NCI-H748 (cell line): ENCODE measurements around the gene C1QTNF1.

Experiments used
- DNase-seq: peaks from one replicate; lab custom pipeline; 2025; ENCODE audit not compliant: unreplicated experiment; lab: John Stamatoyannopoulos, UW

The C1QTNF1 gene

DNA sequence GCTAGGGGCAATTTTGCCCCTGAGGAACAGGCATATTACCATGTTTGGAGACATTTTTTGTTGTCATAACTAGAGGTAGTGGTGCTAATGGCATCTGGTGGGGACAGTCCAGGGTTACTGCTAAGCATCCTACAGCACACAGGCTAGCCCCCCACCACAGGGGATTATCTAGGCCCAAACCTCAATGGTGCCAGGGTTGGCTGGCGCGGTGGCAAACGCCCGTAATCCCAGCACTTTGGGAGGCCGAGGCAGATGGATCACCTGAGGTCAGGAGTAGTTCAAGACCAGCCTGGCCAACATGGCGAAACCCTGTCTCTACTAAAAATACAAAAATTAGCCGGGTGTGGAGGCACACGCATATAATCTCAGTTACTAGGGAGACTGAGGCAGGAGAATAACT is 15.2 kb downstream of the C1QTNF1 start:
- DNase-seq: no peak

GRCh38 chr17:79039886-79040285 is 15.9 kb downstream of the C1QTNF1 start:
- DNase-seq: no peak

GRCh38 chr17:79041041-79041570 is 17.1 kb downstream of the C1QTNF1 start:
- no peak for DNase-seq

GRCh38 chr17:79041723-79042420 is 17.9 kb downstream of the C1QTNF1 start:
- no peak for DNase-seq

GRCh38 chr17:79042421-79043190 is 18.6 kb downstream of the C1QTNF1 start:
- peak; percentile 63 for DNase-seq

DNA sequence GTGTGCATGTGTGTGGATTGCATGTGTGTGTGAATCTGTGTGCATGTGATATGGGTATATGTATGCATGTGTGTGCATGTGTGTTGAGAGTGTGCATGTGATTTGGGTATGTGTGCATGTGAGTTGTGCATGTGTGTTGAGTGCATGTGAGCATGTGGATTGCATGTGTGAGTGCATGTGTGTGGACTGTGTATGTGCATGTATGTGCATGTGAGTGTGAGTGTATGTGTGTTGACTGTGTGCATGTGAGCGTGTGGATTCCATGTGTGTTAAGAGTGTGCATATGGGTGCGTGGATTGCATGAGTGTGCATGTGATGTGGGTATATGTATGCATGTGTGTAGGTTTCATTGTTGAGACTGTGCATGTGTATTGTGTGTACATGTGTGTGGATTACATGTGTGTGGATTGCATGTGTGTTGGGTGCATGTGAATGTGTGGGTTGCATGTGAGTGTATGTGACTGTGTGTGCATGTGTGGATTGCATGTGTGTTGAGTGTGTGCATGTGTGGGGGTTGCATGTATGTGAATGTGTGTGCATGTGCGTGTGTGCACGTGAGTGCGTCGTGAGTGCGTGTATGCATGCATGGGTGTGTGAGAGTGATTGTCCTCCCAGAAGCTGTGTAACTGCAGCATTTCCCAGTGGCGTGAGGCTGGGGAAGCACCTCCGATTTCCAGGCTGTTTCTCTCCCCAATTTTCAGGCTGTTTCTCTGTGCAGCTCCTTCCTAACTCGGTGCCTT is 19.4 kb downstream of the C1QTNF1 start:
- DNase-seq: no peak

- no peak for DNase-seq
Observed at GRCh38 chr17:79043931-79044320, 20.0 kb downstream of the C1QTNF1 start.

DNA sequence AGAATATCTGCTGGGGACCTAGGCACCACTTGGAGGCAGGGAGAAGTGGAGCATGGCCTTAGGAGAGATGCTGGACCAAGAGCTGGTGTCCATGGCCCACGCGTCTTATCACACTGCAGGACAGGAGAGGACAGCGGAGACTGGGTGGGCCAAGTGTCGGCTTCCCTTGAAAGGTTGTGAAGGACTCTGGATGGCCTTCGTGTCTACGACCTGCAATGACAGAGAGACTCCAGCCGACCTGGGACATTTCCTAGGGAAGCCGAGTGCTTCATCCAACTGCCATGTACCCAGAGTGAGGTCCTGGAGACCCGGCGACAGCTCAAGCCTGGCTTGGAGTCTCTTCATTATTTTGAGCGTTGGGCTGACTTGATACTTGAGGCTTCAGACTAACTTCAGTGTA is 20.5 kb downstream of the C1QTNF1 start:
- DNase-seq: no peak

DNA sequence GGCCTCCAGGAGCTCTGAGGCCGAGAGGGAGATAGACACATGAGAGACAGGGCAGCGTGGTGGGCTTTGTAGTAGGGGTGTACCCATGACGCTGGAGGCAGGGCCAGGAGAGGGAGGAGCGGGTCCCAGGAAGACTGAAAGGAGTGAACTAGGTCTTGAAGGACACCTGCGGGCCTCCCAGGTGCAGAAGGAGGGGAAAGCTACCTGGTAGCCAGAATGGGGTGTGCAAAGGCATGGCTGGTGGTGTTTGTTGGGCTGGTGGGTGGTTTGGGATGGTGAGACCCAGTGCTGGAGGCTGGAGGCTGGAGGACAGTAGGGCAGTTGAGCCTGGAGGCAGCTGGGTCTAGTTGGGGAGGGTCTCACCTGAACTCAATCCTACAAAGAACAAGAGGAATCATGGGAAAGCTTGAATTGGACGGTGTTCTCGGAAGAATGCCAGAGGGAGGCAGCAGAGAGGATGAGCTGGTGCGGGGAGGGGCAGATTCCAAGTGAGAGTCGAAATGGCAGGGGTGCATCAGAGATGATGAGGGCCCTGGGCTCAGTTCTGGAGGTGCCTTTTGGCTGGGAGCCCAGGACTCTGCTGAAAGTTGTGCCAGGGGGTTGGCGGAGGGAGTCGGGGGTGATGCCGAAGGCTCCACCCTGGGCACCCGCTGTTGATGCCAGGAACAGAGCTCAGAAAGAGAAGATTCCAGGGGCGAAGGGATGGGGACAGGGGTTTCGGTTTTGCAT is 21.2 kb downstream of the C1QTNF1 start:
- DNase-seq: no peak

DNA sequence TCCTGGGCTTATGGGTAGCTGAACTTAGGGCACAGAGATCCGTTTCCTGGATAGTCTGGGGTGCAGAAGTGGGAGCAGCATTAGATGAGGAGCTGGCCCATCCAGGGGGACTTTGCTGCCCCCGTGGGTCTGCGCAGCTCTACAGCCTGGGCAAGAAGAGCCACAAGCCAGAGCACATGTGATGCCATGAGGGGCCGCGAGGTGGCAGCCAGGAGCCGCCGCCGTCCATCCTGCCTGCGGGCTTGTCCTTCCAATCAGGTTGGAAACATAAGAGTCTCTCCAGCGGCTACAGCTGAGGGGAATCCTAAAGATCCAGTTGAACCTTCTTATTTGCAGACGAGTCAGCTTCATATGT is 21.9 kb downstream of the C1QTNF1 start:
- DNase-seq: peak; percentile 45

GRCh38 chr17:79046197-79046915 is 22.4 kb downstream of the C1QTNF1 start:
- DNase-seq: no peak

GRCh38 chr17:79046916-79047280 is 22.9 kb downstream of the C1QTNF1 start:
- no peak for DNase-seq

DNA sequence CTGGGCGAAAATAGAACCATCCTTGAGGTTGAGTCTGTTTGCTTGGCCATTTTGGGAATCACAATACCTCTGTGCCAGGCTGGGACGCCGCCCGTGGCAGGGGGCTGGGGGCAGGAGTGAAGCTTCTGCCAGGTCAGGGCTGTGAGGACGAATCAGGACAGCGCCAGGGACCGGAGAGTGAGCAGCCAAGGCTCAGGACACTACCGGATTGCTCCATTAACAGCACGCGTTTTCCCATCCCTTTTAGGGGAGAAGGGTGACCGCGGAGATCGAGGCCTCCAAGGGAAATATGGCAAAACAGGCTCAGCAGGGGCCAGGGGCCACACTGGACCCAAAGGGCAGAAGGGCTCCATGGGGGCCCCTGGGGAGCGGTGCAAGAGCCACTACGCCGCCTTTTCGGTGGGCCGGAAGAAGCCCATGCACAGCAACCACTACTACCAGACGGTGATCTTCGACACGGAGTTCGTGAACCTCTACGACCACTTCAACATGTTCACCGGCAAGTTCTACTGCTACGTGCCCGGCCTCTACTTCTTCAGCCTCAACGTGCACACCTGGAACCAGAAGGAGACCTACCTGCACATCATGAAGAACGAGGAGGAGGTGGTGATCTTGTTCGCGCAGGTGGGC is 23.4 kb downstream of the C1QTNF1 start:
- no peak for DNase-seq

GRCh38 chr17:79047923-79048825 is 24.2 kb downstream of the C1QTNF1 start:
- DNase-seq: no peak

DNA sequence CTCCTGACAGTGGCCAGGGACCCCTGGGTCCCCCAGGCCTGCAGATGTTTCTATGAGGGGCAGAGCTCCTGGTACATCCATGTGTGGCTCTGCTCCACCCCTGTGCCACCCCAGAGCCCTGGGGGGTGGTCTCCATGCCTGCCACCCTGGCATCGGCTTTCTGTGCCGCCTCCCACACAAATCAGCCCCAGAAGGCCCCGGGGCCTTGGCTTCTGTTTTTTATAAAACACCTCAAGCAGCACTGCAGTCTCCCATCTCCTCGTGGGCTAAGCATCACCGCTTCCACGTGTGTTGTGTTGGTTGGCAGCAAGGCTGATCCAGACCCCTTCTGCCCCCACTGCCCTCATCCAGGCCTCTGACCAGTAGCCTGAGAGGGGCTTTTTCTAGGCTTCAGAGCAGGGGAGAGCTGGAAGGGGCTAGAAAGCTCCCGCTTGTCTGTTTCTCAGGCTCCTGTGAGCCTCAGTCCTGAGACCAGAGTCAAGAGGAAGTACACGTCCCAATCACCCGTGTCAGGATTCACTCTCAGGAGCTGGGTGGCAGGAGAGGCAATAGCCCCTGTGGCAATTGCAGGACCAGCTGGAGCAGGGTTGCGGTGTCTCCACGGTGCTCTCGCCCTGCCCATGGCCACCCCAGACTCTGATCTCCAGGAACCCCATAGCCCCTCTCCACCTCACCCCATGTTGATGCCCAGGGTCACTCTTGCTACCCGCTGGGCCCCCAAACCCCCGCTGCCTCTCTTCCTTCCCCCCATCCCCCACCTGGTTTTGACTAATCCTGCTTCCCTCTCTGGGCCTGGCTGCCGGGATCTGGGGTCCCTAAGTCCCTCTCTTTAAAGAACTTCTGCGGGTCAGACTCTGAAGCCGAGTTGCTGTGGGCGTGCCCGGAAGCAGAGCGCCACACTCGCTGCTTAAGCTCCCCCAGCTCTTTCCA is 25.1 kb downstream of the C1QTNF1 start:
- no peak for DNase-seq

- DNase-seq: no peak
Observed at GRCh38 chr17:79049821-79050220, 25.9 kb downstream of the C1QTNF1 start.

GRCh38 chr17:79050551-79050950 is 26.6 kb downstream of the C1QTNF1 start:
- DNase-seq: no peak

DNA sequence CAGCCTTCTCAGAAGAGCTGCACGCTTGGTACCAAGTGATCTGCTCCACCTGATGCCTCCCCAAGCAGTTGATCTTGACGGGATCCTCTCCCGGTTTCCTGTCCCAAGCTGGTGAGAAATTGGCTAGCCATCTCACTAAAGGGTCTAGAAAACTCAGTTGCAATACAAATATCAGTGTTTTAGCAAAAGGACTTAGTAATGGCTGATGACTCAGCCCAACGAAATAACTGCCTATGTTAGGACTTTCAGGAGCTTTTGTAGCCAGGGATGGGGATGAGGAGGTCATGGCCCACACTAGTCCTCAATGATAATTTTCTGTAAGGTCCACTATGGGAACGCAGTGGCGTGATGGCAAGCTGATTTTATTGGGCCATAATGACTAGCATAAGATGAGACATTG is 27.3 kb downstream of the C1QTNF1 start:
- DNase-seq: no peak
